Renal pelvis (tissue), 12 donors: Measurements from ENCODE around the gene TBC1D22B. TPM values are rescaled to one million over a fixed set of nuclear protein-coding genes. Genes with fewer than 3 reads are reported as not detected.

Experiments
- DNase-seq: peaks from one replicate; pipeline ENCODE4 v3.0.0-alpha.2; 2013
- long read RNA-seq, 16 experiments: transcript quantifications; one replicate each; lab custom pipeline, GENCODE V29; 2026
- polyA plus RNA-seq, 3 donors: library from polyadenylated mRNA; unstranded; fragments of 120-200 nt; gene quantifications; one replicate each; pipeline ENCODE4 v1.2.1, GENCODE V29; 2013; ENCODE audit not compliant: insufficient read length in 3 of 3

The TBC1D22B gene, protein sequence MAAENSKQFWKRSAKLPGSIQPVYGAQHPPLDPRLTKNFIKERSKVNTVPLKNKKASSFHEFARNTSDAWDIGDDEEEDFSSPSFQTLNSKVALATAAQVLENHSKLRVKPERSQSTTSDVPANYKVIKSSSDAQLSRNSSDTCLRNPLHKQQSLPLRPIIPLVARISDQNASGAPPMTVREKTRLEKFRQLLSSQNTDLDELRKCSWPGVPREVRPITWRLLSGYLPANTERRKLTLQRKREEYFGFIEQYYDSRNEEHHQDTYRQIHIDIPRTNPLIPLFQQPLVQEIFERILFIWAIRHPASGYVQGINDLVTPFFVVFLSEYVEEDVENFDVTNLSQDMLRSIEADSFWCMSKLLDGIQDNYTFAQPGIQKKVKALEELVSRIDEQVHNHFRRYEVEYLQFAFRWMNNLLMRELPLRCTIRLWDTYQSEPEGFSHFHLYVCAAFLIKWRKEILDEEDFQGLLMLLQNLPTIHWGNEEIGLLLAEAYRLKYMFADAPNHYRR
- polyA plus RNA-seq, result 10 to 100 TPM; 14.4 to 15.6 (median 14.6) TPM
- long read RNA-seq, donor 1, partial matches to known transcripts, result 0 of 1 reads
- long read RNA-seq, donor 1, other reads (novel, unspliced or antisense), result 0 of 1 reads
- long read RNA-seq, donor 2, partial matches to known transcripts, result 0 of 4 reads
- long read RNA-seq, donor 2, other reads (novel, unspliced or antisense), result 0 of 4 reads
- long read RNA-seq, donor 3, partial matches to known transcripts, result 0 of 2 reads
- long read RNA-seq, donor 3, other reads (novel, unspliced or antisense), result 0 of 2 reads
- long read RNA-seq, donor 4, partial matches to known transcripts, result 0 of 3 reads
- long read RNA-seq, donor 4, other reads (novel, unspliced or antisense), result 0 of 3 reads
- long read RNA-seq, donor 5, result 0 reads
- long read RNA-seq, donor 6, partial matches to known transcripts, result 0 of 1 reads
- long read RNA-seq, donor 6, other reads (novel, unspliced or antisense), result 0 of 1 reads
- long read RNA-seq, donor 7, result 0 reads
- long read RNA-seq, donor 8, result 0 reads
- long read RNA-seq, donor 9, partial matches to known transcripts, result 0 of 4 reads
- long read RNA-seq, donor 9, other reads (novel, unspliced or antisense), result 0 of 4 reads
- long read RNA-seq, donor 10, partial matches to known transcripts, result 0 of 2 reads
- long read RNA-seq, donor 10, other reads (novel, unspliced or antisense), result 0 of 2 reads
- long read RNA-seq, donor 11, result 0 reads
- long read RNA-seq, donor 12, partial matches to known transcripts, result 0 of 1 reads
- long read RNA-seq, donor 12, other reads (novel, unspliced or antisense), result 0 of 1 reads
- long read RNA-seq, donor 13, result 0 reads
- long read RNA-seq, donor 14, transcript TBC1D22B-201 (13 exons, 3,462 nt), result major isoform, 5 of 5 reads
- long read RNA-seq, donor 14, partial matches to known transcripts, result 0 of 5 reads
- long read RNA-seq, donor 14, other reads (novel, unspliced or antisense), result 0 of 5 reads
- long read RNA-seq, donor 15, partial matches to known transcripts, result 0 of 2 reads
- long read RNA-seq, donor 15, other reads (novel, unspliced or antisense), result 0 of 2 reads
- long read RNA-seq, donor 16, partial matches to known transcripts, result 7 of 10 reads
- long read RNA-seq, donor 16, other reads (novel, unspliced or antisense), result 0 of 10 reads

DNA sequence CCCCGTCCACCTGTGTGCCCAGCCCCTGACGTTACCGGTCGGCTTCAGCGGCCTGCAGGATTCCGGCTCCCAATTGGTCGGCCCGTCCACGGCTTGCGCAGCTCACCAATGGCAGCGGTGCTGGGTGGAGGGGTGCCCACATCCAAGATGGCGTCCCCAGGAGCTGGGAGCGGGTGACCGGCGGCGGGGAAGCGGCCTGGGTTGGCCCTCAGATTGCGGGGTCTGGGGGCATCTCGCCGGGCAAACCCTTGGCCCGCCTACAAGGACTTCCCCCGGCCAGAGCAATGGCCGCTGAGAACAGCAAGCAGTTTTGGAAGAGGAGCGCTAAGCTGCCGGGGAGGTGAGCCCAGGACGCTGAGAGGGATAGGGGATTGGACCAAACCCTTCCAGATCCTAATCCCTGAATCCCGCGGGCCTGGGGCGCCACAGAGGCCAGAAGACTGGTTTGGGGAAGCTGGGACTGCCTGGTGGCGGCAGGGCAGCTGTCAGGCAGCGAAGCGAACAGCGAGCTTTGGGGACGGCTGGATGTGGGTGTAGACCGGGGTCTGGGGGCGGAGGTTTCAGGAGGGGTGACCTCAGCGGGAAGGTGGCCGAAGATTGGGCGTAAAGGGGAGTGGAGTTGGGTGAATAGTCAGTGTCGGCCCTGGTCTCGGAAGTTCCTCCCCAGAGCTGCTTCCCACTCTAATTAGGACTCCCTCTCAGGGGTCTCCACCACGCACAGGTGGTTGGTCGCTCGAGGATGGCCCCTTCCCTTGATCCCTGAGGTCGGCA, at the start of gene TBC1D22B, which contains the start of gene TMEM217:
Gene TBC1D22B, plus strand, starts transcription at position 139 of the 771 bp plus-strand sequence. Its CDS starts 146 bp downstream, at position 285.
Gene TMEM217, minus strand, starts transcription at position 511 of the 771 bp plus-strand sequence. CDS start 39,114 bp downstream, outside the sequence.
- DNase-seq, result peak; percentile 94

DNA sequence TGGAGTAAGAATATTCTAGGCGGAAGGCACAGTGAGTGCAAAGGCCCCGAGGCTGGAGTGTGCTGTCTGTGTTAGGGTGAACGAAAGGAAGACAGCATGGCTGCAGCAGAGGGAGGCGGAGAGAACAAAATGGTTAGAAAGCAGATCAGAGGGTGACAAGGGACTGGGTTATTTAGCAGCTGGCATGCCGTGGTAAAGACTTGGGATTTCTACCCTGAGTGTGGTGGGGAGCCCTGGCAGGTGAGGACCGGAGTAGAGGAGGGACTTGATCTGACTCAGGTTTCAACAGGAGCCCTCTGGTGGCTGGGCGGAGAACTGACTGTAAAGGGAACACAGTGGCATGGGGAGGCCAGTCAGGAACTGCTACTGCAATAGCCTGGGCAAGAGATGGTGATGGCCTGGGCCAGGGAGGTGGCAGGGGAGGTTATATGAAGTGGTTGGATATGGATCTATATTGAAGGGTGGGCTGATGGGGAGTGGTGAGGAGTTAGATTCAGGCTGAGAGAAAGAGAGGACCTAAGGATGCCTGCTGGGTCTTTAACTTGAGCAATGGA, 49.6 kb upstream of the TBC1D22B start:
- no peak for DNase-seq

DNA sequence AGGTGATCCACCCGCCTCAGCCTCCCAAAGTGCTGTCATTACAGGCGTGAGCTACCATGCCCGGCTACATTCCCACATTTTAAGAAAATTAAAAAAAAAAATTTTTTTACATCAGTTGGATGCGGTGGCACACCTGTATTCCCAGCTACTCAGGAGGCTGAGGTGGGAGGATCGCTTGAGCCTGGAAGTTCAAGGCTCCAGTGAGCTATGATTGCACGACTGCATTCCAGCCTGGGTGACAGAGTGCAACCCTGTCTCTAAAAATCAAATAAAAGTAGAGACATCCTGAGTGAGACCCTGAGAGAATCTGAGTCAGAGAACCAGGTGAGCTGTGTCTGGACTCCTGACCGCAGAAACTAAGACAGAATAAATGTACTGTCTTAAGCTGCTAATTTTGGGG, 48.8 kb upstream of the TBC1D22B start:
- no peak for DNase-seq

DNA sequence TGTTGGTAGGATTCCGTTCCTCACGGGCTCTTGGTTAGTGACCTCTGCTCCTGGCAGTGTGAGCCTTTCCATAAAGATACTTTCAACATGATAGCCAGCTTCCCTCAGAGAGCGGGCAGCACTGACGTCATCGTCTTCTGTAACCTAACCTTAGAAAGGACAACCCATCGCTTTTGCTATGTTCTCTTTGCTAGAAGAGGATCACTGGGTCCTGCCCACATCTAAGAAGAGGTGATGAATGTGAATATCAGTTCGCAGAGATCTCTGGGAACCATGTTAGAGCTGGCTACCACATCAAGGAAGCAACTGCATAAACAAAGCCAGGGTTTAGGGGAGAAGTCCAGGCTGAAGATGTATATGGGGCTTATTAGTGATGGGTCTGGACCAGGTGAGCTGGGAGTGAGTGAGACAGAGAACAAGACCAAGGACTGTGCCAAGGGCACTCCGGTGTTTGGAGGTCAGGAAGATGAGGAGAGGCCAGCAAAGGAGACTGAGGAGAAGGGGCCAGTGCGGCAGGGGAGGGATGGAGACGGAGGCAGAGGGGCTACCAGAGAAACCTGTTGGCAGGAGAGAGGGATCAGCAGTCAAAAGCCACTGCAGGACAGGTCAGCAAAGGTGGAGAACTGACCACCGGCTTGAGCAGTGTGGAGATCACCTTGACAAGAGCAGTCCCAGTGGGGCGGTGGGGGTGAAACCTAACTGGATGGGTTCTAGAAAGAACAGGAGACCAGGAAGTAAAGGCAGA, 47.9 kb upstream of the TBC1D22B start:
- no peak for DNase-seq

DNA sequence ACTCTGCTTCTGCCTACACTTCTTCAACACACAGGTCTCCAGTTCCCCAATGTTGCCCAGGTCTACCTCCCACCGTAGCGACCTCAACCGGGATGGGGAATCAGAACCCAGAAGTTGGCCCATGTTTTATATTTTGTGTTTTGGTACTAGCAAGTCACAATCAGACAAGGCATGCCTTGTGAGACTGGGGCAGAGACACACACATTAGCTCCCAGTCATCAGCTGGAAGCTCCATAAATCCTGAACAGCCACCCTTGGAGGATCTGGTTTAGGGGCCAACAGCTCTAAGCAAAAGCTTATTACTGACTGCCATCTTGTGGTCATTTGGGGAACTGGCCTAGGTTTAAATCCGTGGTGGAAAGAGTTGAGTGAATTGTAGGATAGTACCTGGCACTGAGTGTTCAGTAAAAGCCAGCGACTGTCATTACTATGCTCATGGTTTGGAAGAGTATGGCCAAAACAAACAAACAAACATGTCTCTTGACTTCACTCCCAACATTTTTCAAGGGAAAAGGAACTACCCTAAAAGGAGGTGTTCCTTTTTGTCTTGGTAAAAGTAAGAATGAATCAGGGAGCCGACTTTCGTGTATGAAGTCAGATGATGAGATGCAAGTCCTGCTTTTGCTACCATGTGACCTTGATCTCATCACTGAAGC, 47.1 kb upstream of the TBC1D22B start:
- DNase-seq, result peak; percentile 85

DNA sequence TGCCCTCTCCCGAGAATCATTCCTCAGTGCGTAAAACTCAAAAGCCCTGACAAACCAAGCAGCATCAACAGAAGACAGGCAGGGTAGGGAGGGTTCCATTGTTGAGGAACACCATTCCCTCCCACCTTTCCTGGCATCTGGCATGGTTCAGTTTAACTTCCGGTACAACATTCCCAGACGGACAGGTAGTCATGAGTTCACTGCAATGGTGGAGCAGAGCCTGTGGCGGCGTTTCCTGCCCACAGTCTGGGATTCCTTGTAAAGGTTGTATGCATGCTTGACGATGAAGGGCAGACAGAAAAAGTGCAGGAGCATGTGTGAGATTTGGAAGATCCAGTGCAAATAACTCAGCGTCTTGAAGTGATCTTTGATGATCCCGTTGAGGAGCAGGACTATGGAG, 45.3 kb upstream of the TBC1D22B start:
- DNase-seq, result no peak

DNA sequence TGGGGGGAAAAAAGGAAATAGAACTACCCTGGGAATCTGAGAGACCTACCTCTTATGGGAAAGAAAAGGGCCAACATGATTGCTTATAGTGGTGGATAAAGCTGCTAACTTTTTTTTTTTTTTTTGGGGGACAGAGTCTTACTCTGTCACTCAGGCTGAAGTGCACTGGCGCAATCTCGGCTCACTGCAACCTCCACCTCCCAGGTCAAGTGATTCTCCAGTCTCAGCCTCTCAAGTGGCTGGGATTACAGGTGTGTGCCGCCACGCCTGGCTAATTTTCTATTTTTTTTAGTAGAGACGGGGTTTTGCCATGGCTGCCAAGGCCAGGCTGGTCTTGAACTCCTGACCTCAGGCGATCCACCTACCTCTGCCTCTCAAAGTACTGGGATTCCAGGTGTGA, 39.5 kb upstream of the TBC1D22B start:
- no peak for DNase-seq

DNA sequence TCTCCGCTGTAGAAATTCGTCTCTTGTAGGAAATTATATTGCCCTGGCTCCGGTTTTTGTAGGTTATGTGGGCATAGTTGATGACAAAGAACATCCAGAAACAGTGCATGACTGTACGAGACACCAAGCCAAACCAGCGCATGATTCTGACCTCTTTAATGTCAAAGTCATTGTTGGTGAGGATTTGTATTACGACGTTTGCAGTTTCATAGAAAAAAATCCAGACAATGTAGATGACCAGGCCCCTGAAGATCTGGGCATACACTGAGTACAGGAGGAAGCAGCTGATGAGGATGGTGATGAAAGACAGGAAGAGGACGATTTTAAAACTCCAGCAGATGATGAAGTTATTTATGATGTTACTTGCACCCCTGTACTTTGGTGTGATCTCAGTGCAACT, 39.1 kb upstream of the TBC1D22B start:
- no peak for DNase-seq

DNA sequence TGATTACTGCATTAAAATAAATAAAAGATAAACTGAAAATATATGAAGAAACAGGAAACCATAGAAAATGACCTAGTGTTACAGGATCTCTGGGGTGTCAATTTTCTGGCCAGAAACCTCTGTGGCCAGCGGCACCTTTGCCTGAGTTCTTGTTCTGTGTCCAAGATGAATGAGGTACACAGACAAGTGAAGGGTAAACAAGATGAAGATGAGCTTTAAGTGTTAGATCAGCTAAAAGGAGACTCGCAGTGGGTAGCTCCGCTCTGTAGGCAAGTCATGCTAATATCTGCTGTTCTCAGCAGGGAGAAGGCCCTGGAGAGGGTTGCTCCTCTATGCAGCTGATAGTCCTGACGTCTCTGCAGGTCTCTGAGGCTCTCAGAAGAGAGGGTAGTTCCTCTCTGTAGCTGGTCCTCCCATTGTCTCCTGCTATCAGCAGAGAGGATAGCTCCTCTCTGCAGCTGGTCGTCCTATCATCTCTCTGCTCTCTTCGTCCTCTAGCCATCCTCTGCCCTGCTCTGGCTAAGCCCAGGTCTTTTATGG, 35.9 kb upstream of the TBC1D22B start:
- no peak for DNase-seq

DNA sequence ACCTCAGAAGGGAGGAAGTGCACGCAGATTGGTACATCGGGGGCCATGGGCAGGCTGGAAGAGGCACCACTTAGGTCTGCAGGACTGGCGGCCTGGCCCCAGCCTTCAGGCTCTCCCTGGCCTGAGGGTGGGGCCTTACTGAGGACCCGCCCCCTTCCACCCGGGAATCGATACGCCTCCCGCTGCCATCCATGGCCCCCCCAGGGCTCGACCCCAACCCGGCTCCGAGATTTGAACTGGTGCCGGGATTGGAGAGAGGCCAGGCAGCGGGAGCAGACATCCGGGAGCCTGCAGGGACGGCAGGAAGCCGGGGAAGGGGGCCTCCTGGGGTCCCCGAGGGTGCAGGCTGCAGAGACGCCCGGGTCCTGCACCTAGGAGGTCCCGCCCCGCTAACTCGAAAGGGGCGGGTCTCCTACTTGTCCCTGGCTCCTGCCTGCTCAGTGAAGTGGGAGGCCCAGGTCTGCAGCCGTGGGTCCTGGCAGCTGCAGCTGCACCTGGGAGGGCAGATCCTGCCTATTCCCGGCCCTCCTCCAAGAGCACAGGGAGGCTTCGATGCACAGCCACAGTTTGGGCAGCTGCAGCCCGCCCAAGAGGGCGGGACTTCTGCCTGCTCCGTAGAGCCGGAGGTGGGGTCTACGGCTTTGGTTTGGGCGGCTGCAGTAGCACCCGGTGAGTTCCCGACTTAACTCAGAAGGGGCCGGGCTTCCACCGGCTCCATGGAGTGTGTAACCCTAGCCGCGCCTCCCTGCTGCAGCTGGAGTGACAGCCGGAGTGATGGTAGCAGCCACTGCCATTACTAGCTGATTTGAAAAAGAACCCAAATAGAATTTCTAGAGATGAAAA, 35.2 kb upstream of the TBC1D22B start:
- peak; percentile 91 for DNase-seq

DNA sequence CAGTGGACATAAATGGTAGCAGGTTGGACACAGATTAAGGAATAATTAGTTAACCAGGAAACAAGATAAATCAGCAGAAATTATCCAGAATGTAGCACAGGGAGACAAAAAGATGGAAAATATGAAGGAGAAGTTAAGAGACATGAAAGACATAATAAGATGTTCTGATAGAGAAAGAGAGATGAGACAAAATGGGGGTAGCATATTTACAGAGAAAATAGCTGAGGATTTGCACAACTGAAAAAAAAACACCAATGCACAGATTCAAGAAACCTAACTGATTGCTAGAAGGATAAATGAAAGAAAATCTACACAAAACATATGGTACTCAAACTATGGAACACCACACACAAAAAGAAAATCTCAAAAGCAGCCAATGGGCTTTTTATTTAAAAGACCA, 34.6 kb upstream of the TBC1D22B start:
- DNase-seq, result no peak

DNA sequence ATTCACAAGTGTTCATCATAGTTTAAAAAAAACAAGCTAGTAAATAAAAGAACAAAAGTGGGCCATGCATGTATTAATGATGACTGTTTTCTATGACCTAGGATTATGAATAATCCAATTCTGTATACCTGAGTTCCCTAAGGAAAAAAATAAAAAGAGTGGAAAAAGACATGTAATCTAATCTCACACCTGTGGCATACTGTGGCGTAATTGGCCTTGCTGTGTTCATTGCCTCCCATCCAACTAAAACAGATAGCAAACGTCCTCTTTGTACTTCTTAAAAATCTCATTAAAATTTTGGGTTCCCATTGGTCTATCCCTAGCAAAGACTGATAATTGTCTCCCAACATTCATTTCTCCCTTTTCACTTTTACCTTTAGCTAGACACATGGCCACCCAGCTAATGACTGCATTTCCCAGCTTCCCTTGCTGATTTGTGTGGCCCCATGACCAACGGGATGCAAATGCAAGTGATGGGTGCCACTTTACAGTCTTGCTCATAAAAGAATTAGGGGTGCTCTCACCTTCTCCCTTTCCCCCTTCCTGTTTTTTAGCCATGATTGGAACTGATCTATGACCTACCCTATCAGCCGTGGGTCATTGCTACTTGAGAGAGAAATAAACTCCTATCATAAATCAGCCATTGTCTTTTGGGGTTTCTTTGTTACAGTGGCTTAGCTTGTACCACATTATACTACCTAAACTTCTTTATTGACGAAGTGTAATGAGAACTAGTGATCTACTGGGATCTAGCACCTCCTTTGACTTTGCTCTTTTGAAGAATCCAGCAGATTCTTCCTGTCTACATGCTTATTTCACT, 32.0 kb upstream of the TBC1D22B start:
- no peak for DNase-seq

DNA sequence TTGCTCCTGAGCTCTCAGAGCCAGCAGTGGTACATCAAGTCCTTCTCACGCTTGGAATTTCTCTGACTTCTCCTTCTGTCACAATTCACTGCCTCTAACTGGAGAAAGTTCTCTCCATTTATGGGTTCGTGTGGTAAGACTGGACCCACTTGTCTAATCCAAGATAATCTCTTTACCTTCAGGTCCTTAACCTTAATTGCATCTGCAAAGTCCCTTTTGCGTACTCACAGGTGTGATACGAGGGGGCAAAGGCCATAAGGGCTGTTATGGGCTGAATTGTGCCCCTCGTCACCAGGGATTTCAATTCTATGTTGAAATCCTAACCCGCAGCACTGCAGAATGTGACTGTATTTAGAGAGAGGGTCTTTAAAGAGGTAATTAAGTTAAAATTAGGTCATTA, 27.5 kb upstream of the TBC1D22B start:
- DNase-seq, result no peak

DNA sequence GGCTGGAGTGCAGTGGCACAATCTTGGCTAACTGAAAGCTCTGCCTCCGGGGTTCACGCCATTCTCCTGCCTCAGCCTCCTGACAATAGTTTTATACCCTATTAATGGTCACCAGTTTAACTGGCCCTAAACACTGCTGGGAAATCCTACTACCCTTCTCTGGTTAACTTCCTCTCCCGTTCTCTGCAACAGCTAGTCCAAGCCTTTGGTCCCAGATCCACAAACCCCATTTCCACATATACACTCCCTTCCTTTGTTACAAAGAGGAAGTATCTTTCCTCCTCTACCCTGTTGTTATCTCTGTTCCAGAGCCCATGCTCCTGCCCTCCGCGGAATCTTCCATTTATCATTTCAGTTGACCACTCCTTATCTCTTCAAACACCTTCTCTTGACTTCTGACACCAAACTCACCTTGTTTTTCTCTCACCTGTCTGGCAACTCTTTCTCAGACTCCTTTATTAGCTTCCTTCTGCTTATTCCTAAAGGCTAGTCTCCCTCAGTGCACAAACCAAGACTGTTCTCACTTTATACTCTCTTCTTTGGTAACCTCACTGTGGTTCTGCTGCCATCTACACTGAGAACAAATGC, 25.0 kb upstream of the TBC1D22B start:
- no peak for DNase-seq

DNA sequence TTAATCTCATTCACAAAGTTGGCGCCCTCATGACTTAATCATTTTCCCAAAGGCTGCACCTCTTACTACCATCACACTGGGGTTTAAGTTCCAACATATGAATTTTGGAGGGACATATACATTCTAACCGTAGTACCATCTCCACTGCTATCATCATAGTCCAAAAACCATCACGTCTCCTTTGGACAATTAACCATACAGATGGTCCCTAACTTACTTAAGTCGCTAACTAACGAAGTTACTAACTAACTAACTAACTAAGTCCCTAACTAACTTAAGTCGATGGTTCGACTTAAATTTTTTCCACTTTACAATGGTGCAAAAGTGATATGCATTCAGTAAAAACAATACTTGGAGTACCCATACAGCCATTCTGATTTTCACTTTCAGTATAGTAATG, 24.0 kb upstream of the TBC1D22B start:
- DNase-seq, result no peak

DNA sequence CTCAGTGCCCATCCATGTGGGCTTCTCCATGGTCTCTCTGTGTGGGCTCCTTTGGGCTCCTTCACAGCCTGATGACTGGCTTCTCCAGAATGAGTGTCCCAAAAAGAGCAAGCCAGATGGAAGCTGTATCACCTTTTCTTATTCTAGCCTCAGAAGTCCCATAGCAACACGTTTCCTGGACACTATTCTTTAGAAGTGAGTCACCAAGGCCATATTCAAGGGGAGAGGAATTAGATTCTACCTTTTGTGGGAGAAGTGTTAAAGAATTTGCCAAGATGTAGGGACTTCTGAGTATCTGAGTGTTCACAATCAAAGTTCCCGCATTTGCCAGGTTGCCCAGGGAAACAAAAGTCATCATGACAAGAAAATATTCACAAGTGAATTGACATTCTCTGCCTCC, 20.7 kb upstream of the TBC1D22B start:
- DNase-seq, result no peak
